NCI-H524 (cell line): Measurements from ENCODE around the gene PIEZO2.
A peak's percentile ranks its signal among the peaks of the same experiment; 100 is the strongest.
"Not testable (repeated sequence)": the region's sequence is repeated elsewhere in the genome, so short reads cannot be mapped to it uniquely, and the experiment has no call there.

Experiments used
- DNase-seq, 2 experiments: peaks; one replicate each; lab custom pipeline; 2025; lab: John Stamatoyannopoulos, UW

The PIEZO2 gene

GRCh38 chr18:11149441-11150270, at the start of gene PIEZO2:
Gene PIEZO2, minus strand, starts transcription at chr18:11149569. Its CDS starts 981 bp downstream, at chr18:11148588.
- DNase-seq, result peak; percentile 43 to 86

- DNase-seq, result no peak
These were observed 34.3 kb upstream of the PIEZO2 start for GRCh38 chr18:11183637-11184036.

DNA sequence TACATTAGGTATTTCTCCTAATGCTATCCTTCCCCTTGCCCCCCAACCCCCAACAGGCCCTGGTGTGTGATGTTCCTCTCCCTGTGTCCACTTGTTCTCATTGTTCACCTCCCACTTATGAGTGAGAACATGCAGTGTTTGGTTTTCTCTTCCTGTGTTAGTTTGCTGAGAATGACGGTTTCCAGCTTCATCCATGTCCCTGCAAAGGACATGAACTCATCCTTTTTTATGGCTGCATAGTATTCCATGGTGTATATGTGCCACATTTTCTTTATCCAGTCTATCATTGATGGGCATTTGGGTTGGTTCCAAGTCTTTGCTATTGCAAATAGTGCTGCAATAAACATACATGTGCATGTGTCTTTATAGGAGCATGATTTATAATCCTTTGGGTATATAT, 32.3 kb upstream of the PIEZO2 start:
- not testable (repeated sequence) for DNase-seq

GRCh38 chr18:11179959-11180519, 30.7 kb upstream of the PIEZO2 start:
- no peak for DNase-seq

- DNase-seq, result no peak
These were observed 29.7 kb upstream of the PIEZO2 start for GRCh38 chr18:11178951-11179549.

DNA sequence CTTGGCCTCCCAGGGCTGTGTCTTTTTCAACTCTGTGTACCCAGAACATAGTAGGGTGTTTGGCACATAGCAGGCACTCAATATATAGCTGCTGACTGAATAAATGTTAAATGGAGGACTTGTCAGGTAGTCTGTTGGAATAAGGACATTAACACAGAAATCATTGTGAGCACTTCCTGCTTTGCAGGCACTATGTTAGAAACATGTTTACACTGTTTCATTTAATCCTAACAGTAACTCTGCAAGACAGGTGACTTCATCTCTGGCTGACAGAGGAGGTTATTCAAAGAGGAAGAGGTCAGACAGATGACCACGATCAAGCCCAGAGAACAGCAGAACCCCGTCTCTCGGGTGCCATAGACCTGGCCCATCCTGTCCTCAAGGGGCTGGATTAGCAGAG, 28.0 kb upstream of the PIEZO2 start:
- no peak for DNase-seq

GRCh38 chr18:11176481-11176881, 27.1 kb upstream of the PIEZO2 start:
- no peak for DNase-seq

GRCh38 chr18:11175266-11175979, 26.1 kb upstream of the PIEZO2 start:
- DNase-seq, result no peak

- DNase-seq, result not testable (repeated sequence)
These were observed 24.8 kb upstream of the PIEZO2 start for GRCh38 chr18:11174179-11174578.

DNA sequence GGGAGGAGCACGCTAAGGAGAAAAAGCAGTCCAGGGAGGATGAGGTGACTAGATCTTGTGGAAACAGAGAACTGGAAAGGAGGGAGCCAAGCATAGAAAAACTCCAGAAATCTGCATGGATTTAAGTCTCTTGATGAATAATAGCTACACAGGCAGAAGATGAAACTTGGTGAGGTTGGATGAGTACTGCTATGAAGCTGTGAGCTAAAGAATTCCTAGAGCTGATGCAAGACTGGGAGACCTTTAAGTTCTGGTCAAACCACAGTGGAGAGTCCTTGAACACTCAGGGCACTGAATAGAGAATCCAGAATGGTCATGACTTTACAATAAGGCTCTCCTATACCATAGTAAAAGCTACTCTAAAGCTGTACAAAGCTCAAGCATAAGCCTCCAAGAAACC, 18.4 kb upstream of the PIEZO2 start:
- DNase-seq, result no peak

GRCh38 chr18:11165952-11166351, 16.6 kb upstream of the PIEZO2 start:
- no peak for DNase-seq

GRCh38 chr18:11165138-11165537, 15.8 kb upstream of the PIEZO2 start:
- DNase-seq, result no peak

- DNase-seq, result no peak
These were observed 14.3 kb upstream of the PIEZO2 start for GRCh38 chr18:11163665-11164064.

GRCh38 chr18:11162889-11163288, 13.5 kb upstream of the PIEZO2 start:
- DNase-seq, result no peak

- no peak for DNase-seq
These were observed 13.1 kb upstream of the PIEZO2 start for GRCh38 chr18:11162462-11162861.

DNA sequence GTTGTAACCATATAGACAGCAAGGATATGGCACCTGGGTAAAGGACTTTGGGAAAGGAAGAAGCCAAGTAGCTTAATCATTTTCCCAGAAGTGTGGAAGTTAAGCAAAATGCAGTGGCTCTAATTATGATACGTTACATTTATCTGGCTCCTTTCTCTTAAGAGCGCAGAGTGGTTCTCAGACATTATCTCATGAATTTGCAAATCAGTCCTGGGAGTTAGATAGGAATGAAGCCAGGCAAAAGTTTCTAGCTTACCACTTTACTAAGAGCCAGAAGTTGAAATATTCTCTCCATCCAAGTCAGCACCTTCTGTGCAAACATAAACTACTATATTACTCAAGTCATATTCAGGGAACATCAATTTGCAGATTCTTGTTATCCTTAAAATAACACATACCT, 10.9 kb upstream of the PIEZO2 start:
- no peak for DNase-seq

GRCh38 chr18:11159844-11160243, 10.5 kb upstream of the PIEZO2 start:
- DNase-seq, result no peak

DNA sequence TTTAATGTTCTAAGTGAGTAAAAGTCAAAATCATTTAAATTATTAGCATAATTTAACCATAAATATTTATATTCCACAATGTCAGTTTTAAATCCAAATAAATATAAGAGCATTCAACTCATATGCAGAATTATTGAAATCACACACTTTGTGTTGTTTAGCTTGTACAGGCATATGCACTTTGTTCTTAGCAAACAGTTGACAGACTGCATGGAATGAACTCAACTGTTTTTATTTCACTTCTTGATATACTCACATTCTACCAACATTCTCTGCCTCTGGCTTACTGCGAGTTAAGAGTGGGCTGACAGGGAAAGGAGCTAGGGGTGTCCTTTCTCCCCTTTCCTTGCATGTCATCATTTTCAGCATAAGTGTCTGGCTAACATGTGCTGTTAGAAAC, 7.6 kb upstream of the PIEZO2 start:
- no peak for DNase-seq

DNA sequence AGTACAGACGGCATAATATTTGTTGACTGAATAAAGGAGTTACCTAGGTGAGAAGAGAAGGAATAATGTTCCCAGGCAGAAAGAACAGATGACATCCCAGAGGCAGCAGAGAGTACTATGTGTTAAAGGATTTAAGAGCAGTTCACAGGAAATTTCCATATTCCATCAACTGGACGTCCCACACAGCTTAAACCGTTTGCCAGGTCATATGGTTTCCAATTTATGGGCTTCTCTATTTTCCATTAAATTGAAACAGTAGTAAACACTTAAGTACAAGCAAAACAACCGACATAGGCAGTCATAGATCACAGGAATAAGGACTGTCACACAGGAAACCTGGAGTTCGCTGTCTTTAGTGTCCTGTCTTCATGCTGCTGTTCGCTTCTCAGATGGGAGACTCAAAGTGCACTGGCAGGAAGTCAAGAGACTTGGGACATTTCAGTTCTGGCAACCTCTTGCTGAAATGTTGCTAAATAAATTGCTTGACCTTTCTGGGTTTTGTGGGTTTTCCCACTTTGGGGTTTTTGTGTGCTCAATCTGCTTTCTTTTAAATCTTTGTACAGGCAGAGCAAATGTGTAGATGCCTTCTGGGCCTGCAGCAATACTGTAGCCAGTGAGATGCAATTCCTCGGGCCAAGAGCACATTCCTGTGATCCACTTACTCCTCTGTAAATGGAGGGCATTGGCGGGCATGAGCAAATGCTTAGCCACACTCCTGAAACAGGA, 5.8 kb upstream of the PIEZO2 start:
- no peak for DNase-seq

DNA sequence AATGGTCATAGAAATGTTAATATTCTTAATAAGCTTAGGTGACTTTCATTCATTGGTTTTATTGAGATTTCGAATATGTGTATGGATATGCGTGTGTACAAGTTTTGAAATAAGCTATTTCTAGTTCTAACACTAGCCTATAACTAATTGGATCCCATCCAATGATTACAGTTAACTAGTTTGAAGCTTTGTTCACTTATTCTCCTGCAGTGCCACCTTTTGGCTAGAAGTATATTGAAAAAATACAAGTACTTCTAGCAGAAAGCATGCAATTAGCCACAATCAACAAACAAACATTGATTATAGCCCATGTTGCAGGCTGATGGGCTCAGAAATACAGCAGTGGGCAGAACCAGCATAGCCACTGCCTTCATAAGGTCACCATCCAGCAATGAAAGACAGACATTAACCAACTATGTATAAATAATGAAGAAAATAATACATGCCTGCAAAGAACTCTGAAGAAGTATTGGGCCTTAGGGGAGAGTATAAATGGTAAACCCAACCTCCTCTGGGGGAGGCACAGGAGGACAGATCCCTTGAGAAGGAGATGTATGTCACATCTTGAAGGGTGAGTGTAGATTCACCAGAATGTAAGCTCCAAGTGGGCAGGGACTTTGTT, 5.1 kb upstream of the PIEZO2 start:
- DNase-seq, result peak; percentile 5 to 71

GRCh38 chr18:11153097-11153496, 3.7 kb upstream of the PIEZO2 start:
- no peak for DNase-seq

GRCh38 chr18:11150271-11150615, 874 bp upstream of the PIEZO2 start:
- DNase-seq, result no peak
